Kidney (tissue), 14 donors: Measurements from ENCODE around the gene GLIS1. TPM values are rescaled to one million over a fixed set of nuclear protein-coding genes. Genes with fewer than 3 reads are reported as not detected.

Source experiments
- DNase-seq, 5 donors: peaks; one replicate each; pipeline ENCODE4 v3.0.0-alpha.2; 2013 to 2020
- FAIRE-seq: peaks from 2 replicates; lab custom pipeline; 2012; peaks lifted over from hg19 to GRCh38; lab: Jason Lieb, UNC
- H3K27ac ChIP-seq, 2 donors: one replicate each; pipeline ENCODE4 v1.7.0; 2013; ENCODE audit warnings: low read depth in 2 of 2, low read length in 2 of 2, inconsistent platforms in 1 of 2
- H3K27me3 ChIP-seq: one replicate; pipeline ENCODE4 v1.7.1; 2013; ENCODE audit warnings: low read length, inconsistent platforms; ENCODE audit not compliant: control insufficient read depth, insufficient read depth
- H3K36me3 ChIP-seq, 3 donors: one replicate each; pipeline versions ENCODE4 v1.7.0 to v1.7.1; 2013; ENCODE audit warnings: low read length in 3 of 3, control low read depth in 1 of 3, inconsistent platforms in 1 of 3; ENCODE audit not compliant: insufficient read depth in 3 of 3, control insufficient read depth in 2 of 3
- H3K4me1 ChIP-seq, 3 donors: one replicate each; pipeline versions ENCODE4 v1.7.0 to v1.7.1; 2013; ENCODE audit warnings: low read length in 3 of 3, inconsistent platforms in 1 of 3, low read depth in 1 of 3; ENCODE audit not compliant: control insufficient read depth in 2 of 3, insufficient read depth in 2 of 3
- H3K4me3 ChIP-seq, 3 donors: one replicate each; pipeline versions ENCODE4 v1.7.0 to v1.8.1; 2013; ENCODE audit warnings: low read length in 3 of 3, control low read depth in 1 of 3, inconsistent platforms in 1 of 3
- H3K9ac ChIP-seq, 3 donors: one replicate each; pipeline versions ENCODE4 v1.7.0 to v1.7.1; 2013; ENCODE audit warnings: low read length in 3 of 3, control low read depth in 1 of 3, inconsistent platforms in 1 of 3
- H3K9me3 ChIP-seq, 3 donors: one replicate each; pipeline versions ENCODE4 v1.7.0 to v1.7.1; 2013; ENCODE audit warnings: low read length in 3 of 3, control low read depth in 1 of 3, inconsistent platforms in 1 of 3; ENCODE audit not compliant: control insufficient read depth in 2 of 3, insufficient read depth in 1 of 3
- CTCF ChIP-seq: IDR thresholded peaks from 3 replicates; pipeline ENCODE4 v1.5.1; 2012; ENCODE audit warnings: mild to moderate bottlenecking, moderate library complexity, borderline replicate concordance; ENCODE audit not compliant: insufficient read depth; ENCODE audit errors: extremely low read depth
- intact Hi-C: fragments of 100-400 bp; cut with DNase I; formaldehyde crosslinking; loops from one replicate; pipeline ENCODE4 v1.11.1; 2022
- polyA plus RNA-seq: library from polyadenylated mRNA; stranded (reverse); fragments of 350-450 nt; fragmentation: Illumina TruSeq; extraction: RNeasy Lipid Tissue Mini Kit (QIAGEN cat#74804); gene quantifications from one replicate; pipeline ENCODE4 v1.2.3, GENCODE V29; 2014; ENCODE audit warnings: low read depth, low replicate concordance; ENCODE audit not compliant: insufficient read depth
- total RNA-seq: library from RNA; stranded (reverse); fragmentation: NEBNext Ultra II Directional; extraction: Animal tissue kit (Norgen Biotek cat#: 25700); gene quantifications from one replicate; pipeline ENCODE4 v1.2.1, GENCODE V29; 2021
- donor health status: control.
- donor health status: control.
- donor health status: control.
- donor health status: control.
- donor health status: control.
- donor health status: DM: yes; HTN: yes; CAD: no.
- donor health status: Normal renal cell carcinoma (clear cell type).

GLIS1 gene
- total and polyA plus RNA-seq, 2 donors from 2014 or later = 3.3 to 3.7 TPM

GRCh38 chr1:53465023-53465957, 273.7 kb downstream of the GLIS1 start:
- no peaks in the 10 kb centered on the region for H3K9me3 ChIP-seq
- H3K27ac ChIP-seq = no peak overlapping the region
- H3K4me1 ChIP-seq = peaks cover 0 to under 1% (median 0%) of the 10 kb centered on the region in 3 donors
- intact Hi-C loops = no loop called here
- H3K4me3 ChIP-seq = no peak overlapping the region
- no peak for TF ChIP-seq CTCF
- FAIRE-seq = no peak
- H3K9ac ChIP-seq = no peak overlapping the region
- H3K36me3 ChIP-seq = no peaks in the 10 kb centered on the region
- peak in 1 of 5 donors; percentile 54 for DNase-seq
- H3K27me3 ChIP-seq = no peaks in the 10 kb centered on the region

GRCh38 chr1:53463961-53464899, 274.7 kb downstream of the GLIS1 start:
- DNase-seq (peak in 2 of 5 donors; percentile 28 to 41), FAIRE-seq (no peak)
- no peak for TF ChIP-seq CTCF
- H3K27ac ChIP-seq = no peak overlapping the region
- no peaks in the 10 kb centered on the region for H3K9me3 ChIP-seq
- no peaks in the 10 kb centered on the region for H3K27me3 ChIP-seq
- intact Hi-C loops = no loop called here
- H3K9ac ChIP-seq = no peak overlapping the region
- no peak overlapping the region for H3K4me3 ChIP-seq
- H3K4me1 ChIP-seq = no peaks in the 10 kb centered on the region
- H3K36me3 ChIP-seq = no peaks in the 10 kb centered on the region

- Histone ChIP-seq H3K4me1 (no peaks in the 10 kb centered on the region), H3K9ac (no peak overlapping the region), H3K4me3 (no peak overlapping the region), H3K27ac (no peak overlapping the region), H3K27me3 (no peaks in the 10 kb centered on the region), H3K9me3 (no peaks in the 10 kb centered on the region), H3K36me3 (no peaks in the 10 kb centered on the region)
- DNase-seq = no peak
- FAIRE-seq = no peak
- intact Hi-C loops = no loop called here
- no peak for TF ChIP-seq CTCF
These were observed 276.0 kb downstream of the GLIS1 start for GRCh38 chr1:53462769-53463501.
